Activated T-helper 2 cell treated with anti-CD3 and anti-CD28 coated beads, Interferon-gamma antibody, Interleukin-2, Interleukin-4, amounts not matched to agents 10 μg/mL and 5 μg/mL and 100 μg/mL, durations not matched to agents 14 hours and 24 hours and 36 hours (primary cell): ENCODE data around the gene MEX3D. TPM values are rescaled to one million over a fixed set of nuclear protein-coding genes. Genes with fewer than 3 reads are reported as not detected.

Experiments used
- DNase-seq: peaks from one replicate; pipeline ENCODE4 v3.0.0; 2021; ENCODE audit warnings: low spot score
- H3K27ac Mint-ChIP-seq: one replicate; pipeline ENCODE4 v1.8.0; 2021; ENCODE audit warnings: mixed read lengths
- H3K27me3 Mint-ChIP-seq: one replicate; pipeline ENCODE4 v1.8.0; 2021; ENCODE audit warnings: low read depth, mixed read lengths
- H3K36me3 Mint-ChIP-seq: one replicate; pipeline ENCODE4 v1.8.0; 2021; ENCODE audit warnings: low read depth, mixed read lengths
- H3K4me1 Mint-ChIP-seq: one replicate; pipeline ENCODE4 v1.8.0; 2021; ENCODE audit warnings: low read depth, mixed read lengths
- H3K4me3 Mint-ChIP-seq: one replicate; pipeline ENCODE4 v1.8.0; 2021; ENCODE audit warnings: low read depth, mild to moderate bottlenecking, moderate library complexity, mixed read lengths
- H3K9me3 Mint-ChIP-seq: one replicate; pipeline ENCODE4 v1.8.0; 2021; ENCODE audit warnings: mixed read lengths
- intact Hi-C: fragments of 100-400 bp; cut with micrococcal nuclease; formaldehyde crosslinking; loops from one replicate; pipeline ENCODE4 v1.15.1; 2023
- total RNA-seq: library from RNA; stranded (reverse); gene quantifications from 2 replicates; pipeline ENCODE4 v1.2.3, GENCODE V29; 2022

MEX3D gene
- total RNA-seq, 1 donor from 2014 or later = 15.4 TPM

GRCh38 chr19:1514295-1514661 is 53.8 kb downstream of the MEX3D start:
- DNase-seq = no peak
- Mint-ChIP-seq H3K27me3 (peaks cover 7% of the 10 kb centered on the region), H3K4me3 (no peak overlapping the region), H3K9me3 (no peaks in the 10 kb centered on the region), H3K27ac (no peak overlapping the region), H3K36me3 (no peaks in the 10 kb centered on the region), H3K4me1 (peaks cover 8% of the 10 kb centered on the region)
- intact Hi-C loops = loop anchor here (5.0 to 10.0 kb wide), 3 partner anchors 42 to 239 kb away; partner anchors contain the start of gene FAM174C

- no peak overlapping the region for H3K27ac Mint-ChIP-seq
- H3K27me3 Mint-ChIP-seq = peaks cover 7% of the 10 kb centered on the region
- H3K4me1 Mint-ChIP-seq = peaks cover 8% of the 10 kb centered on the region
- peak overlapping the region; percentile 21 for H3K4me3 Mint-ChIP-seq
- no peaks in the 10 kb centered on the region for H3K9me3 Mint-ChIP-seq
- intact Hi-C loops = loop anchor here (5.0 to 10.0 kb wide), 3 partner anchors 41 to 239 kb away; partner anchors contain the start of gene FAM174C
- no peaks in the 10 kb centered on the region for H3K36me3 Mint-ChIP-seq
- DNase-seq = peak; percentile 54
Observed at GRCh38 chr19:1513499-1514294, 54.4 kb downstream of the MEX3D start.

GRCh38 chr19:1512671-1513498 is 55.2 kb downstream of the MEX3D start, which contains the start of gene ADAMTSL5:
TSS of gene ADAMTSL5 (minus strand) at chr19:1513019. CDS start at chr19:1510943, 2,076 bp downstream.
- intact Hi-C loops = loop anchor here (5.0 to 10.0 kb wide), 3 partner anchors 41 to 238 kb away; partner anchors contain the start of gene FAM174C
- DNase-seq = peak; percentile 65
- Mint-ChIP-seq H3K36me3 (peaks cover 1% of the 10 kb centered on the region), H3K27me3 (peaks cover 7% of the 10 kb centered on the region), H3K9me3 (no peaks in the 10 kb centered on the region), H3K27ac (no peak within 1 kb of the TSS), H3K4me1 (peaks cover 9% of the 10 kb centered on the region), H3K4me3 (peak within 1 kb of the TSS; percentile 74)

GRCh38 chr19:1511318-1512317 is 56.5 kb downstream of the MEX3D start:
- intact Hi-C loops = loop anchor here (5.0 to 10.0 kb wide), 3 partner anchors 39 to 237 kb away; partner anchors contain the start of gene FAM174C
- no peak for DNase-seq

GRCh38 chr19:1510807-1511206 is 57.3 kb downstream of the MEX3D start:
- DNase-seq = no peak
- Mint-ChIP-seq H3K4me3 (peak overlapping the region; percentile 2), H3K4me1 (peaks cover 15% of the 10 kb centered on the region), H3K36me3 (peaks cover 3% of the 10 kb centered on the region), H3K9me3 (no peaks in the 10 kb centered on the region), H3K27ac (no peak overlapping the region), H3K27me3 (peaks cover 7% of the 10 kb centered on the region)
- intact Hi-C loops = loop anchor here (5.0 to 10.0 kb wide), 3 partner anchors 39 to 236 kb away; partner anchors contain the start of gene FAM174C

More at GRCh38 chr19:1511318-1512317, 56.5 kb downstream of the MEX3D start:
- Mint-ChIP-seq H3K27me3 (peaks cover 7% of the 10 kb centered on the region), H3K9me3 (no peaks in the 10 kb centered on the region), H3K36me3 (peaks cover 3% of the 10 kb centered on the region), H3K27ac (no peak overlapping the region), H3K4me1 (peaks cover 13% of the 10 kb centered on the region), H3K4me3 (peak overlapping the region; percentile 74)

GRCh38 chr19:1510442-1510806 is 57.7 kb downstream of the MEX3D start:
- H3K27ac Mint-ChIP-seq = no peak overlapping the region
- H3K27me3 Mint-ChIP-seq = peaks cover 7% of the 10 kb centered on the region

GRCh38 chr19:1509602-1510441 is 58.3 kb downstream of the MEX3D start:
- DNase-seq = no peak
- H3K27ac Mint-ChIP-seq = no peak overlapping the region
- intact Hi-C loops = loop anchor here (5.0 to 10.0 kb wide), 3 partner anchors 38 to 235 kb away; partner anchors contain the start of gene FAM174C
- H3K4me1 Mint-ChIP-seq = peaks cover 15% of the 10 kb centered on the region
- H3K27me3 Mint-ChIP-seq = peaks cover 7% of the 10 kb centered on the region
- peaks cover 3% of the 10 kb centered on the region for H3K36me3 Mint-ChIP-seq
- no peaks in the 10 kb centered on the region for H3K9me3 Mint-ChIP-seq
- no peak overlapping the region for H3K4me3 Mint-ChIP-seq

More at GRCh38 chr19:1510442-1510806, 57.7 kb downstream of the MEX3D start:
- intact Hi-C loops = loop anchor here (5.0 to 10.0 kb wide), 3 partner anchors 38 to 236 kb away; partner anchors contain the start of gene FAM174C
- Mint-ChIP-seq H3K4me3 (no peak overlapping the region), H3K9me3 (no peaks in the 10 kb centered on the region), H3K36me3 (peaks cover 3% of the 10 kb centered on the region), H3K4me1 (peaks cover 15% of the 10 kb centered on the region)
- DNase-seq = no peak

- Mint-ChIP-seq H3K27ac (no peak overlapping the region), H3K9me3 (no peaks in the 10 kb centered on the region), H3K4me3 (no peak overlapping the region), H3K4me1 (peaks cover 17% of the 10 kb centered on the region), H3K36me3 (peaks cover 3% of the 10 kb centered on the region), H3K27me3 (peaks cover 8% of the 10 kb centered on the region)
- intact Hi-C loops = no loop called here
- no peak for DNase-seq
Observed at GRCh38 chr19:1508507-1508856, 59.6 kb downstream of the MEX3D start.

- Mint-ChIP-seq H3K4me3 (peak overlapping the region; percentile 81), H3K27me3 (peaks cover 8% of the 10 kb centered on the region), H3K9me3 (no peaks in the 10 kb centered on the region), H3K27ac (peak overlapping the region; percentile 82), H3K4me1 (peaks cover 17% of the 10 kb centered on the region), H3K36me3 (peaks cover 3% of the 10 kb centered on the region)
- peak; percentile 84 for DNase-seq
- intact Hi-C loops = no loop called here
Observed at GRCh38 chr19:1507763-1508506, 60.2 kb downstream of the MEX3D start.

GRCh38 chr19:1507192-1507660 is 60.9 kb downstream of the MEX3D start:
- H3K4me3 Mint-ChIP-seq = peak overlapping the region; percentile 81
- no peaks in the 10 kb centered on the region for H3K9me3 Mint-ChIP-seq
- peaks cover 13% of the 10 kb centered on the region for H3K4me1 Mint-ChIP-seq
- intact Hi-C loops = no loop called here
- H3K36me3 Mint-ChIP-seq = peaks cover 3% of the 10 kb centered on the region
- H3K27me3 Mint-ChIP-seq = peaks cover 8% of the 10 kb centered on the region
- H3K27ac Mint-ChIP-seq = no peak overlapping the region
- DNase-seq = no peak
